Activated effector memory CD4-positive, alpha-beta T cell treated with Interleukin-2 at 50 U/mL for 16 hours (primary cell): ENCODE results near the gene ZNF292.
"Not testable (repeated sequence)": the region's sequence is repeated elsewhere in the genome, so short reads cannot be mapped to it uniquely, and the experiment has no call there.

Source experiments
- DNase-seq: peaks from one replicate; pipeline ENCODE4 v3.0.0-alpha.2; 2020

ZNF292 gene

GRCh38 chr6:87282743-87283142 is 127.4 kb downstream of the ZNF292 start:
- no peak for DNase-seq

GRCh38 chr6:87283461-87283860 is 128.1 kb downstream of the ZNF292 start:
- no peak for DNase-seq

GRCh38 chr6:87287251-87287650 is 131.9 kb downstream of the ZNF292 start:
- DNase-seq = no peak

- DNase-seq = no peak
Measured at GRCh38 chr6:87289571-87289970, 134.2 kb downstream of the ZNF292 start.

- DNase-seq = no peak
Measured at GRCh38 chr6:87291883-87292282, 136.5 kb downstream of the ZNF292 start.

GRCh38 chr6:87293526-87293925 is 138.2 kb downstream of the ZNF292 start:
- DNase-seq = no peak

GRCh38 chr6:87297119-87297518 is 141.8 kb downstream of the ZNF292 start:
- DNase-seq = no peak

- DNase-seq = not testable (repeated sequence)
Measured at GRCh38 chr6:87301277-87301676, 145.9 kb downstream of the ZNF292 start.

- DNase-seq = no peak
Measured at GRCh38 chr6:87308970-87309369, 153.6 kb downstream of the ZNF292 start.

- no peak for DNase-seq
Measured at GRCh38 chr6:87312860-87313259, 157.5 kb downstream of the ZNF292 start.
